Pancreas (tissue), 10 donors: ENCODE measurements around the gene MANF. TPM values are rescaled to one million over a fixed set of nuclear protein-coding genes. Genes with fewer than 3 reads are reported as not detected.
A peak's percentile ranks its signal among the peaks of the same experiment; 100 is the strongest.

ENCODE experiments used
- ATAC-seq, 4 donors: fragments of 200-7000 bp; cut with Tn5 transposase; one replicate each; pipeline versions ENCODE4 v1.8.0 to v1.9.1; 2020; ENCODE audit warnings: mild to moderate bottlenecking in 4 of 4, moderate library complexity in 4 of 4
- DNase-seq, 6 donors: peaks; one replicate each; pipeline ENCODE4 v3.0.0-alpha.2; 2020
- FAIRE-seq: peaks from 2 replicates; lab custom pipeline; 2012; peaks lifted over from hg19 to GRCh38; lab: Jason Lieb, UNC
- H3K27ac ChIP-seq, 4 donors: fragments of 200-600 bp; sonication (generic); 1 replicate in 3 of 4; 2 replicates in 1 of 4; pipeline versions ENCODE4 v1.5.0 to v1.8.0; 2020
- H3K27me3 ChIP-seq, 4 donors: fragments of 200-600 bp; one replicate each; pipeline ENCODE4 v1.8.0; 2021
- H3K36me3 ChIP-seq, 3 donors: fragments of 200-600 bp; sonication (generic) in 1 of 3; one replicate each; pipeline versions ENCODE4 v1.5.0 to v1.8.0; 2020 to 2021
- H3K4me1 ChIP-seq, 3 donors: fragments of 200-600 bp; one replicate each; pipeline ENCODE4 v1.8.0; 2021
- H3K4me3 ChIP-seq, 4 donors: fragments of 200-600 bp; sonication (generic) in 2 of 4; one replicate each; pipeline versions ENCODE4 v1.5.0 to v1.8.0; 2020 to 2021
- H3K9me3 ChIP-seq, 4 donors: fragments of 200-600 bp; one replicate each; pipeline ENCODE4 v1.8.0; 2021
- CTCF ChIP-seq, 4 donors: fragments of 200-600 bp; sonication (generic) in 3 of 4; IDR thresholded peaks; one replicate each; pipeline versions ENCODE4 v1.5.0 to v1.8.0; 2021; ENCODE audit warnings: antibody characterized with exemption in 4 of 4
- WGBS, 2 donors: extraction: QIAGEN DNeasy Blood & Tissue Kit; methylation state at CpG; one replicate each; pipeline ENCODE4 v1.1.7; 2013; 5-methylcytosine and 5-hydroxymethylcytosine counted together
- intact Hi-C, 3 donors: fragments of 100-400 bp; cut with DNase I; formaldehyde crosslinking; loops; one replicate each; pipeline versions ENCODE4 v1.11.1 to v1.14.2; 2022
- polyA plus RNA-seq, 2 donors: library from polyadenylated mRNA; stranded (reverse); fragments of 200-250 nt; gene quantifications; one replicate each; pipeline ENCODE4 v1.2.3, GENCODE V29; 2013
- total RNA-seq, 6 donors: library from RNA; stranded (reverse); fragmentation: NEBNext Ultra II Directional in 4 of 6; extraction: Animal tissue kit (Norgen Biotek cat#: 25700) in 4 of 6; gene quantifications; one replicate each; pipeline versions ENCODE4 v1.2.1 to v1.2.4, GENCODE V29; 2021 to 2023
- donor health status: healthy with polysubstance abuse.
- donor health status: DM: no; HTN: no; CAD: no; lungs with moderate emphysema.
- donor health status: DM: no; HTN: no; CAD: no.
- donor health status: control.
- donor health status: control.
- donor health status: Bipolar disorder and iron deficiency.
- donor health status: DM: yes; HTN: yes; CAD: no.
- donor health status: DM: no; HTN: no; CAD: no.
- donor health status: DM: no; HTN: no; CAD: no.
- donor health status: DM: yes; HTN: yes; CAD: no.

Gene MANF
- total and polyA plus RNA-seq, 8 donors, result 30.6 to 74.4 (median 51.6) TPM

- TF ChIP-seq CTCF (IDR thresholded peaks at IDR 0.05), result no peak
- FAIRE-seq (no peak), ATAC-seq (no peak), DNase-seq (no peak)
- H3K36me3 ChIP-seq, result no peaks in the 10 kb centered on the region
- no peaks in the 10 kb centered on the region for H3K4me1 ChIP-seq
- H3K4me3 ChIP-seq, result no peak overlapping the region
- H3K27ac ChIP-seq, result no peak overlapping the region
- H3K27me3 ChIP-seq, result no peaks in the 10 kb centered on the region
- H3K9me3 ChIP-seq, result no peaks in the 10 kb centered on the region
- intact Hi-C loops, result loop anchor here in 2 of 3 donors (5.0 to 10.0 kb wide), 3 partner anchors 270 to 753 kb away; no protein-coding TSS in a partner anchor
Measured at GRCh38 chr3:51375136-51375535, 10.0 kb upstream of the MANF start.

GRCh38 chr3:51375571-51375970, 9.5 kb upstream of the MANF start:
- ATAC-seq (no peak), DNase-seq (peak in 1 of 6 donors; percentile 20), FAIRE-seq (no peak)
- Histone ChIP-seq H3K27me3 (no peaks in the 10 kb centered on the region), H3K4me1 (no peaks in the 10 kb centered on the region), H3K36me3 (no peaks in the 10 kb centered on the region), H3K27ac (no peak overlapping the region), H3K4me3 (no peak overlapping the region), H3K9me3 (no peaks in the 10 kb centered on the region)
- intact Hi-C loops, result loop anchor here in 2 of 3 donors (5.0 to 10.0 kb wide), 3 partner anchors 271 to 753 kb away; no protein-coding TSS in a partner anchor
- 76 to 83% methylated on average over 8 of the region's 8 CpGs for WGBS, 2 donors
- no peak for TF ChIP-seq CTCF (IDR thresholded peaks at IDR 0.05)

- Histone ChIP-seq H3K9me3 (no peaks in the 10 kb centered on the region), H3K4me3 (no peak overlapping the region), H3K36me3 (no peaks in the 10 kb centered on the region), H3K4me1 (no peaks in the 10 kb centered on the region), H3K27me3 (no peaks in the 10 kb centered on the region), H3K27ac (no peak overlapping the region)
- peak in 1 of 6 donors; percentile 10 for DNase-seq
- FAIRE-seq, result no peak
- ATAC-seq, result no peak
- 75 to 90% methylated on average over 5 of the region's 5 CpGs for WGBS, 2 donors
- intact Hi-C loops, result loop anchor here in 2 of 3 donors (5.0 to 10.0 kb wide), 3 partner anchors 273 to 756 kb away; no protein-coding TSS in a partner anchor
- TF ChIP-seq CTCF (IDR thresholded peaks at IDR 0.05), result no peak
Measured at GRCh38 chr3:51378065-51378464, 7.0 kb upstream of the MANF start.

- no peaks in the 10 kb centered on the region for H3K36me3 ChIP-seq
- 75 to 83% methylated on average over 2 of the region's 2 CpGs for WGBS, 2 donors
- ATAC-seq (no peak), FAIRE-seq (no peak), DNase-seq (peak in 1 of 6 donors; percentile 23)
- H3K9me3 ChIP-seq, result no peaks in the 10 kb centered on the region
- TF ChIP-seq CTCF (IDR thresholded peaks at IDR 0.05), result no peak
- H3K27me3 ChIP-seq, result no peaks in the 10 kb centered on the region
- no peak overlapping the region for H3K4me3 ChIP-seq
- peaks cover 0 to 5% (median 0%) of the 10 kb centered on the region in 3 donors for H3K4me1 ChIP-seq
- intact Hi-C loops, result loop anchor here in 2 of 3 donors (5.0 to 10.0 kb wide), 3 partner anchors 274 to 756 kb away; no protein-coding TSS in a partner anchor
- H3K27ac ChIP-seq, result no peak overlapping the region
Measured at GRCh38 chr3:51378726-51379125, 6.4 kb upstream of the MANF start.

GRCh38 chr3:51379301-51379700, 5.8 kb upstream of the MANF start:
- H3K27me3 ChIP-seq, result no peaks in the 10 kb centered on the region
- no peak for ATAC-seq
- intact Hi-C loops, result loop anchor here in 2 of 3 donors (5.0 to 10.0 kb wide), 3 partner anchors 274 to 757 kb away; no protein-coding TSS in a partner anchor
- no peak overlapping the region for H3K27ac ChIP-seq
- H3K4me3 ChIP-seq, result no peak overlapping the region
- H3K9me3 ChIP-seq, result no peaks in the 10 kb centered on the region
- TF ChIP-seq CTCF (IDR thresholded peaks at IDR 0.05), result no peak
- WGBS, 2 donors, result 71 to 76% methylated on average over 8 of the region's 8 CpGs
- no peaks in the 10 kb centered on the region for H3K36me3 ChIP-seq
- peak in 1 of 6 donors; percentile 41 for DNase-seq
- no peak for FAIRE-seq
- H3K4me1 ChIP-seq, result peaks cover 0 to 7% (median 0%) of the 10 kb centered on the region in 3 donors
